ENCODE data around the gene VARS1. TPM values are rescaled to one million over a fixed set of nuclear protein-coding genes. Genes with fewer than 3 reads are reported as not detected.
"Not testable (repeated sequence)": the region's sequence is repeated elsewhere in the genome, so short reads cannot be mapped to it uniquely, and the experiment has no call there.

The VARS1 gene
- total RNA-seq, 2 experiments from 2014 or later: 147 to 169 TPM

DNA sequence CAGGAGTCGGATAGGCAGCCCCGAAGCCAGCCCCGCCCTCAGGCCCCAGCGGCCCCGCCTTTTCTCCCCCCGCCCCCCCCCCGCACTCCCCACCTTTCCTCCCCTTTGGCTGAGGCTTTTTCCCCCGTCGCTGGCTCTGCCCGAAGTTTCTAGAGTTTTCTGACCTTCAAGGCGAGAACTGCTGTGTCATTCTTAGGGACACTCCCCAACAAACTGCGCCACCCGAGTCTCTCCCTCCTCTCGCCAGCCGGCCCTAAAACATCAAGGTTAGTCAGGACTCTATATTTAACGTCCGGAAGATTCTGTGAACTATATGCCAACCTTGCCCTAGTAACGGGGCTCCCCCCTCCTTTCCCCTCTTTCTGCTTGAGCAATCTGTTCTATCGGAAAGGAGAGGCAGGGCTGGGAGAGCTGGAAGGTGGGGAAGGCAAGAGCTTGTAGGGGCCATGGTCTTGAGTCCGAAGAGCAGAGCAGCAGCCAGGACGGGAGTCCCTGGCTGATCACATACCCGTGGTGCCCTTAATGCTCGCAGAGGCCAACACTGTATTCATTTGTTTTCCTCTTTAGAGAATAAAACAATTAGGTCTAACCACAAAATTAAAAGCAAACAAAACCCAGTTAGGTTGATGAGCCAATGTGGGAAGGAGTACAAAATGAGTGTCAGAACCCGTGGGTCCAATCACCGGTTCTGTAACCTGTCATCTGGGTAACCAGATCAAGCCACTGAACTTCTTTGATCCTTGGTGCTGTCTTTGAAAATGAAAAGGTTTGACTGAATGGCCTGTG lies 26.7 kb upstream of the VARS1 start:
- no peaks in the 10 kb centered on the region for H3K9me3 Mint-ChIP-seq (ENCODE audit: low read depth)
- POLR2A ChIA-PET: interaction anchor here (0.7 to 1.3 kb wide), 4 partner anchors 9 to 640 kb away, joined by 3 read pairs; no protein-coding TSS in a partner anchor
- peaks cover 3% of the 10 kb centered on the region for H3K36me3 Mint-ChIP-seq (ENCODE audit: low read depth)
- peak; percentile 54 for ATAC-seq
- intact Hi-C loops (cut with DNase I, micrococcal nuclease): loop anchor here (5.0 kb wide), 2 partner anchors 155 to 245 kb away; partner anchors contain the start of genes CSNK2B (in 1 of the 2), LY6G5B (in 1 of the 2) and TNF (in 1 of the 2)
- CTCF ChIA-PET: interaction anchor here (0.5 to 2.8 kb wide), 6 partner anchors 9 to 170 kb away, joined by 3 to 12 read pairs (median 4); partner anchors contain the start of genes BAG6 and LSM2
- DNase-seq: peak; percentile 79
- H3K27me3 Mint-ChIP-seq: no peaks in the 10 kb centered on the region
- H3K27ac Mint-ChIP-seq: peak overlapping the region; percentile 97
- peak overlapping the region; percentile 89 for H3K4me3 Mint-ChIP-seq
- H3K4me1 Mint-ChIP-seq: peaks cover 67% of the 10 kb centered on the region

- Mint-ChIP-seq H3K4me1 (peaks cover 60% of the 10 kb centered on the region), H3K4me3 (peak overlapping the region; percentile 89), H3K27ac (peak overlapping the region; percentile 97), H3K9me3 (ENCODE audit: low read depth) (no peaks in the 10 kb centered on the region), H3K36me3 (ENCODE audit: low read depth) (peaks cover 3% of the 10 kb centered on the region), H3K27me3 (no peaks in the 10 kb centered on the region)
- DNase-seq (peak; percentile 85), ATAC-seq (peak; percentile 33)
- intact Hi-C loops (cut with DNase I, micrococcal nuclease): loop anchor here (5.0 kb wide), 2 partner anchors 154 to 244 kb away; partner anchors contain the start of genes CSNK2B (in 1 of the 2), LY6G5B (in 1 of the 2) and TNF (in 1 of the 2)
- ChIA-PET POLR2A (interaction anchor here (1.3 kb wide), 1 partner anchor 9 kb away, joined by 3 read pairs; no protein-coding TSS in a partner anchor), CTCF (interaction anchor here (0.6 to 2.8 kb wide), 5 partner anchors 8 to 92 kb away, joined by 3 to 12 read pairs (median 9); partner anchors contain the start of gene LSM2)
Observed at GRCh38 chr6:31821301-31822035, 25.9 kb upstream of the VARS1 start.

- ATAC-seq; H3K27me3 Mint-ChIP-seq; DNase-seq; H3K36me3 Mint-ChIP-seq (ENCODE audit: low read depth); H3K9me3 Mint-ChIP-seq (ENCODE audit: low read depth); POLR2A ChIA-PET: not testable (repeated sequence)
- Mint-ChIP-seq H3K4me1 (peaks cover 51% of the 10 kb centered on the region), H3K27ac (peak overlapping the region; percentile 97), H3K4me3 (peak overlapping the region; percentile 89)
- CTCF ChIA-PET: interaction anchor here (0.5 to 2.4 kb wide), 6 partner anchors 8 to 271 kb away, joined by 3 to 9 read pairs (median 4); partner anchors contain the start of gene LSM2
- intact Hi-C loops (cut with DNase I, micrococcal nuclease): loop anchor here (5.0 kb wide), 2 partner anchors 153 to 243 kb away; partner anchors contain the start of genes CSNK2B (in 1 of the 2), LY6G5B (in 1 of the 2) and TNF (in 1 of the 2)
Observed at GRCh38 chr6:31820399-31820798, 24.8 kb upstream of the VARS1 start.

DNA sequence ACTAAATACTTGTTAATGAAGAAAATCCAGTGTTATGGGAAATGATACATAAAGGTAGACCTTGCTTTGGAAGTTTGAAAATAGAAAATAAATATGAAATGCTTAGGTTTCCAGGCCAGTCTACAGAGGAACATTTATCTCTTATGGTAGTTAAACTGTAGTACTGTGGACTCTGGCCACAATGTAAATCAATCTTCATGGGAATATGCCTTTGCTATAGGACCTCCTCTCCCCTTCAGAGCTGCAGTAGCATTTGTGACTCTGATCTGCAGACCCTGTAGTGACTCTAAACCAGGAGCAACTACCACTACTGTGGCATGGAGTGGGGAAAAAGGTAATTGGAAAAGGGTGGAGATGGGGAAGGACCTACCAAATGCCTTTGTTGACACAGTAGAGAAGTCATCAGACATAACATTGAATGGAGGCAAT lies 24.3 kb upstream of the VARS1 start:
- intact Hi-C loops (cut with DNase I, micrococcal nuclease): loop anchor here (5.0 kb wide), 2 partner anchors 153 to 243 kb away; partner anchors contain the start of genes CSNK2B (in 1 of the 2), LY6G5B (in 1 of the 2) and TNF (in 1 of the 2)
- POLR2A ChIA-PET: interaction anchor here (0.6 kb wide), 1 partner anchor 81 kb away, joined by 10 read pairs; no protein-coding TSS in a partner anchor
- no peak for ATAC-seq
- CTCF ChIA-PET: interaction anchor here (0.6 to 2.4 kb wide), 5 partner anchors 8 to 235 kb away, joined by 3 to 9 read pairs (median 4); partner anchors contain the start of gene LSM2
- Mint-ChIP-seq H3K4me3 (peak overlapping the region; percentile 13), H3K27ac (peak overlapping the region; percentile 2), H3K36me3 (ENCODE audit: low read depth) (peaks cover 5% of the 10 kb centered on the region), H3K9me3 (ENCODE audit: low read depth) (no peaks in the 10 kb centered on the region), H3K4me1 (peaks cover 46% of the 10 kb centered on the region), H3K27me3 (no peaks in the 10 kb centered on the region)
- no peak for DNase-seq

GRCh38 chr6:31817929-31818511 lies 22.5 kb upstream of the VARS1 start:
- H3K9me3 Mint-ChIP-seq (ENCODE audit: low read depth); intact Hi-C loops (cut with DNase I, micrococcal nuclease); ATAC-seq; H3K36me3 Mint-ChIP-seq (ENCODE audit: low read depth); H3K27me3 Mint-ChIP-seq: not testable (repeated sequence)
- Mint-ChIP-seq H3K4me3 (peak overlapping the region; percentile 81), H3K4me1 (peaks cover 51% of the 10 kb centered on the region), H3K27ac (peak overlapping the region; percentile 90)
- ChIA-PET POLR2A (interaction anchor here (1.0 kb wide), 1 partner anchor 11 kb away, joined by 3 read pairs; the partner anchor contains the start of gene LSM2), CTCF (interaction anchor here (1.3 to 2.4 kb wide), 3 partner anchors 11 to 22 kb away, joined by 4 to 6 read pairs (median 6); partner anchors contain the start of gene LSM2)
- DNase-seq: peak; percentile 29

GRCh38 chr6:31817133-31817928 lies 21.8 kb upstream of the VARS1 start:
- ChIA-PET POLR2A (interaction anchor here (1.0 kb wide), 1 partner anchor 11 kb away, joined by 3 read pairs; the partner anchor contains the start of gene LSM2), CTCF (interaction anchor here (0.6 to 1.5 kb wide), 3 partner anchors 12 to 70 kb away, joined by 3 to 6 read pairs (median 4); no protein-coding TSS in a partner anchor)
- H3K4me1 Mint-ChIP-seq: peaks cover 51% of the 10 kb centered on the region
- H3K4me3 Mint-ChIP-seq: peak overlapping the region; percentile 81
- ATAC-seq; H3K36me3 Mint-ChIP-seq (ENCODE audit: low read depth); intact Hi-C loops (cut with DNase I, micrococcal nuclease); DNase-seq; H3K27me3 Mint-ChIP-seq; H3K9me3 Mint-ChIP-seq (ENCODE audit: low read depth): not testable (repeated sequence)
- peak overlapping the region; percentile 90 for H3K27ac Mint-ChIP-seq

DNA sequence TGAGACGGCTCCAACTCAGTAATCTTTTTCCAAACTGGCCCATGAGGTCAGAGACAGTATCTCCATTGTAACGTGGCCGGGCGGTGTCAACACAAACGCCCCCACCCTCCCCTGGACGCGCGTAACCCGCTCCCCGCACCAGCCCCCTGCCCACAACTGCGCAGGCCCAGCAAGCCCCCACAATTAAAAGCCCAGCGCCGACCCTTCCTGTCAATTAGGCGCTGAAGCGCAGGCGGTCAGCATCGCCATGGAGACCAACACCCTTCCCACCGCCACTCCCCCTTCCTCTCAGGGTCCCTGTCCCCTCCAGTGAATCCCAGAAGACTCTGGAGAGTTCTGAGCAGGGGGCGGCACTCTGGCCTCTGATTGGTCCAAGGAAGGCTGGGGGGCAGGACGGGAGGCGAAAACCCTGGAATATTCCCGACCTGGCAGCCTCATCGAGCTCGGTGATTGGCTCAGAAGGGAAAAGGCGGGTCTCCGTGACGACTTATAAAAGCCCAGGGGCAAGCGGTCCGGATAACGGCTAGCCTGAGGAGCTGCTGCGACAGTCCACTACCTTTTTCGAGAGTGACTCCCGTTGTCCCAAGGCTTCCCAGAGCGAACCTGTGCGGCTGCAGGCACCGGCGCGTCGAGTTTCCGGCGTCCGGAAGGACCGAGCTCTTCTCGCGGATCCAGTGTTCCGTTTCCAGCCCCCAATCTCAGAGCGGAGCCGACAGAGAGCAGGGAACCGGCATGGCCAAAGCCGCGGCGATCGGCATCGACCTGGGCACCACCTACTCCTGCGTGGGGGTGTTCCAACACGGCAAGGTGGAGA lies 19.7 kb upstream of the VARS1 start, which contains the start of the genes HSPA1A and HSPA1L:
HSPA1A (plus strand) TSS at position 519 of the 814 bp plus-strand sequence; CDS start at position 733, 214 bp downstream.
HSPA1L (minus strand) TSS at position 259 of the 814 bp plus-strand sequence. CDS start 3,311 bp downstream, outside the sequence.
- ATAC-seq: peak; percentile 20
- intact Hi-C loops (cut with DNase I, micrococcal nuclease): no loop called here
- H3K4me1 Mint-ChIP-seq: peaks cover 54% of the 10 kb centered on the region
- H3K4me3 Mint-ChIP-seq: peak within 1 kb of the TSS; percentile 72
- peak within 1 kb of the TSS; percentile 94 for H3K27ac Mint-ChIP-seq
- ChIA-PET POLR2A (interaction anchor here (1.1 kb wide), 1 partner anchor 21 kb away, joined by 3 read pairs; no protein-coding TSS in a partner anchor), CTCF (interaction anchor here (0.6 to 1.2 kb wide), 5 partner anchors 8 to 325 kb away, joined by 3 to 5 read pairs (median 3); partner anchors contain the start of genes ABHD16A and HSPA1B)
- DNase-seq: peak; percentile 72
- no peaks in the 10 kb centered on the region for H3K27me3 Mint-ChIP-seq
- no peaks in the 10 kb centered on the region for H3K9me3 Mint-ChIP-seq (ENCODE audit: low read depth)
- peaks cover 10% of the 10 kb centered on the region for H3K36me3 Mint-ChIP-seq (ENCODE audit: low read depth)

GRCh38 chr6:31814677-31815024 lies 19.1 kb upstream of the VARS1 start:
- ATAC-seq: peak; percentile 40
- intact Hi-C loops (cut with DNase I, micrococcal nuclease): loop anchor here in 1 of 2 experiments (5.0 kb wide), 2 partner anchors 242 to 272 kb away; partner anchors contain the start of genes DDX39B and LTA
- peak; percentile 83 for DNase-seq
- ChIA-PET POLR2A (interaction anchor here (0.6 to 1.1 kb wide), 4 partner anchors 22 to 149 kb away, joined by 3 read pairs; no protein-coding TSS in a partner anchor), CTCF (interaction anchor here (0.5 to 2.6 kb wide), 6 partner anchors 8 to 337 kb away, joined by 3 to 12 read pairs (median 3); partner anchors contain the start of genes ABHD16A, HSPA1B and MSH5)
- H3K27me3 Mint-ChIP-seq: no peaks in the 10 kb centered on the region
- H3K4me3 Mint-ChIP-seq: peak overlapping the region; percentile 72
- peaks cover 10% of the 10 kb centered on the region for H3K36me3 Mint-ChIP-seq (ENCODE audit: low read depth)
- H3K4me1 Mint-ChIP-seq: peaks cover 50% of the 10 kb centered on the region
- no peaks in the 10 kb centered on the region for H3K9me3 Mint-ChIP-seq (ENCODE audit: low read depth)
- H3K27ac Mint-ChIP-seq: peak overlapping the region; percentile 79
